Erythroblast (primary cell): ENCODE measurements around the gene SPOCK1.

ENCODE experiments used
- GATA1 ChIP-seq: IDR thresholded peaks from 2 replicates; pipeline ENCODE4 v1.6.1; 2011; ENCODE audit warnings: low read depth, mild to moderate bottlenecking, control low read depth, low read length, moderate library complexity
- POLR2A ChIP-seq: IDR thresholded peaks from 2 replicates; pipeline ENCODE4 v1.6.1; 2011; ENCODE audit warnings: mild to moderate bottlenecking, low read length

DNA sequence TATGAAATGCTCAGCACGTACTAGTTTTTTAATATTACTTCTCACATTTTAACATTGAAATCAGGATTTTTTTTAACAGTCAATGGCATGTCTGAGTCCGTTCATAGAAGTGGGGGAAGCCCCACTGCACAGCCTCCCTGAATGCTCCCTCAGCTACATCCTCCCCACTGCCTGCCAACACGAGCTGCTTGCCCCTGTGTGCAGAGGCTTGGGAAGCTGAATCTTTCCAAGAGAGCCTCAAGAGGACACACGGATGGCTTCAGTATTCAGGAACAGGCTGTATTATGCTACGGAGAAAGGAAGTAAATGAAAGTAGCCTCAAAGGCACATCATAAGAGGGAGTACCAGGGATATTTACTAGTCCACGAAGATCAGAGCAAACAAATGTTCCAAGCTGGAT is 248.7 kb downstream of the SPOCK1 start:
- no peak for TF ChIP-seq POLR2A
- no peak for TF ChIP-seq GATA1
